Posterior vena cava (tissue), 2 donors: Measurements from ENCODE around the gene ACIN1. TPM values are rescaled to one million over a fixed set of nuclear protein-coding genes. Genes with fewer than 3 reads are reported as not detected.

Experiments
- DNase-seq: peaks from one replicate; pipeline ENCODE4 v3.0.0-alpha.2; 2020; ENCODE audit warnings: low spot score
- intact Hi-C, 2 donors: fragments of 100-400 bp; cut with DNase I; formaldehyde crosslinking; loops; one replicate each; pipeline versions ENCODE4 v1.14.1 to v1.14.2; 2022 to 2023
- total RNA-seq, 2 donors: library from RNA; stranded (reverse); fragmentation: NEBNext Ultra II Directional; extraction: Animal tissue kit (Norgen Biotek cat#: 25700); gene quantifications; one replicate each; pipeline ENCODE4 v1.2.1, GENCODE V29; 2021
- donor health status: DM: yes; HTN: yes; CAD: no.
- donor health status: DM: yes; HTN: yes; CAD: no.

ACIN1 gene
- total RNA-seq, 2 donors from 2014 or later = 85.9 to 112 TPM

DNA sequence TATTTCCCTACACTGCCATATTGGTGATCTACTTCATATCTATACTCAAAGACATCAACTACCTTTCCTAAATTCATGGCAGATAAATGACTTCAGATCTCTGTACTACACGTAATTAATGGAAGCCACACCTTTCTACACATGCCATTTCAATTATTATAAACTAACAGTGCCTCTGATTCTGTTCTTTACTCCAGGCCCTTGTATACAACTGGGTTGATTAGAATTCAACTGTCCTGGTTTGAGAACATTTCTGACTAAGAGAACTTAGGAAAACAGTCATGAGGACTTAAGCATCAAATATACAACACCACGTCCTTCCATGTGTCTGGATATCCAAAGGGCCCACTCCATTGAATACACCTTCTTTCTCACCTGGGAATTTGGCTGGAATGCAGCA lies 1.8 kb downstream of the ACIN1 start:
- no peak for DNase-seq
- intact Hi-C loops = no loop called here

DNA sequence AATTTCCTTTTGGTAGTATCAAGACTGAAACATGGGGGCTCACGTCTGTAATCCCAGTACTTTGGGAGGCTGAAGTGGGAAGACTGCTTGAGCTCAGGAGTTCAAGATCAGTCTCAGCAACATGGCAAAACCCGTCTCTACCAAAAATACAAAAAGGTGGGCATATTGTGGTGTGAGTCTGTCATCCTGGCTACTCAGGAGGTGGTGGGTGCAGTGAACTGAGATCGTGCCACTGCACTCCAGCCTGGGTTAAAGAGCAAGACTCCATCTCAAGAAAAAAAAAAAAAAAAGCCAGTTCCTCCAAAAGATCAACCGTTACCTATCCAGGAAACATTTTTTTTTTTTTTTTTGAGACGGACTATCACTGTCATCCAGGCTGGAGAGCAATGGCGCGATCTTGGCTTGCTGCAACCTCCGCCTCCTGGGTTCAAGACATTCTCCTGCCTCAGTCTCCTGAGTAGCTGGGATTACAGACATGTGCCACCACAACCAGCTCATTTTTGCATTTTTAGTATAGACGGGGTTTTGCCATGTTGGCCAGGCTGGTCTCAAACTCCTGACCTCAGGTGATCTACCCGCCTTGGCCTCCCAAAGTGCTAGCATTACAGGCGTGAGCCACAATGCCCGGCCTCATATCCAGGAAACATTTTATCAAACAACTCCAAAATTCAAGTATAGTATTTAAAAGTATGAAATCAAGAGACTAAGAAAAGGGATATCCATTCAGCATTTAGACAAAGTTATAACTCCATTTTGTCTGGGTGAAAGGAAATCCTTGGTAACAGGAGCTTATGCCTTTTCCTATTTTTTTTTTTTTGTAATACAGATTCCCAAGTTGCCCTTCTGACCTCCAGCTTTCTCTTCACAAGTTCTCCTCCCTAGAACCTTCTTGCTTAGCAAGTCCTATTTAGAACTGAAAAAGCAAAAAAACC lies 3.4 kb downstream of the ACIN1 start:
- intact Hi-C loops = no loop called here
- DNase-seq = peak; percentile 28

GRCh38 chr14:23090254-23090636 lies 4.7 kb downstream of the ACIN1 start:
- no peak for DNase-seq
- intact Hi-C loops = no loop called here

- intact Hi-C loops = no loop called here
- peak; percentile 60 for DNase-seq
Observed at GRCh38 chr14:23089498-23090253, 5.3 kb downstream of the ACIN1 start.

- intact Hi-C loops = no loop called here
- DNase-seq = no peak
Observed at GRCh38 chr14:23086565-23086964, 8.4 kb downstream of the ACIN1 start.

DNA sequence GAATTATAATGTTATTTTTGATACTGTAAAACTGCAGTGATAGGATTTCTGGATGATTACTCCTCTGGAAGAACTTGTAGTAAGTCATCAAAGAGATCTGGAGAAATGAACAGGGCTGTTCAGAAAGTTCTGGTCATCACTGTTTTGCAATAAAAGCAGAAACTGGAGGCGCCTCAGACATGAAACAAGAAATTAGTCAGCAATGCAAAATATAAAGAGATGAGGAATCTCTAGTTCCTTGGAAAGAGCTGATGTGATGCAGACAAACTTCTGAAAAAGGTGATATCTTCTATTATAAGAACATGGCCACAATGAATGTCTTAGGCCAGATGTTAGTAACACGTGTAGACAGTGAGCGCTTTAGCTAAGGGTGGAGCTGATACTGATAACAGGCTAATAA lies 9.5 kb downstream of the ACIN1 start:
- DNase-seq = no peak
- intact Hi-C loops = no loop called here

- intact Hi-C loops = no loop called here
- no peak for DNase-seq
Observed at GRCh38 chr14:23080474-23080873, 14.5 kb downstream of the ACIN1 start.

- no peak for DNase-seq
- intact Hi-C loops = no loop called here
Observed at GRCh38 chr14:23079716-23080115, 15.2 kb downstream of the ACIN1 start.

DNA sequence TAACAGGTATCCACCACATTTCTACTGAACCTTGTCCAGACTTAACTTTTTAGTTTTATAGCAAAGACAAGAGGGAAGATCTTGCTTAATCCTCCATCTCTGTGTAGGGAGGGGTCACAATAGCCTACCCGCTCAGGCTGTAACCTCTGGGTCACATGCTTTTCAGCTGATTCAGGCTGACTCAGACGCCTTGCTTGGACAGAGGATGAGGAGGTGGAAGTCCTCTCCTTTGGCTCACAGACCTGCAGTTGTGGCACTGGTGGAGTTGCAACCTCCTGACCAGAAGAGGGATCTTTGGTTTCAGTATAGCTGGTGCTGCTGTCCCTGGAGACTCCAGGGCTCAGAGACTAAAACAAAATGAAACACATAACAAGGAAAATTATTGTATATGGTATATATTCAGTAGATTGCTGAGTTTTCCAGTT lies 16.2 kb downstream of the ACIN1 start:
- DNase-seq = peak; percentile 90
- intact Hi-C loops = no loop called here

DNA sequence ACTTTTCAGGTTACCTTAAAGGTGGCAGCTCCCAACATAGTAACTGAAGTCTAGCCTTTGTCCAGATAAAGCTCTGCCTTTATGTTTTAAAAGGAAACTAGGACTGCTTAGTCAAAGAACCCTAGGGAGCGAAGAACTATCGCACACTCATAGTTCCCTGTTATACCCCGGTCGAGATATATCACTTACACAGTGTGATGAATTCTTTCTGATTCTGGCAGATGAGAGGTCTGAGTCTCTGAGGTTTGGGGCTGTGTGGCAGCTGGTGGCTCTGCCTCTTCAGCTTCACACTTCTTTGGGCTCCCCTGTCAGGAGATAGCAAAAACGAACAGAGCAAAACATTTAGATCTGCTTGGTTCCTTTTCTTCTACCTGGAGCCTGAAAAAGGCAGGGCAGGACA lies 17.0 kb downstream of the ACIN1 start:
- peak; percentile 38 for DNase-seq
- intact Hi-C loops = no loop called here

DNA sequence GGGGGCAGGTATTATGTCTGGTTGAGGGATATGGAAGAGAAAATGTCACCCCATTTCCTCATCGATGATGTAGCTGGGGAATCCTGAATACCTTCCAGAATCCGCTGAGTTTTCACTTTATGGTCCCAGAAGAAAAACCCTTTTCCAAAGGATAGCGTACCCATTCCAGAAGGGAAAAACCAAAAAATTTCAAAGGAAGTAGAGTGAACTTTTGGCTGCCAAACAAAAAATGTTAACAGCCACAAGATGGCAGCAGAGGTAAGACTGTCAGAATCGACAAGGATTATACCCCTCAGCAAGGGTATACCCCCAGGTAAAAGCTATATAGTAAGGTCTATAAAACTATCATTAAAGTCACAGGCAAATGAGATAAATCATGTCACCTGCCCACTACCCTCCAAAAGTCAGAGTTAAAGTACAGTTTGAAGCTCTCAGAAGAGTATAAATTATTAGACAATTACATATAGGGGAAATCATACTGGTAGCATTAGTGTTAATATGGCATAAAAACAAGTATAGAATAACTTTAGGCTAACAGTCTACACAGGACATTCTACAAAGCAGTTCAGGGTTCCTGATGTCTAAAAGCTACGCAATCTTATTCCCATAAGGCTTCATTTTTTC lies 18.0 kb downstream of the ACIN1 start:
- DNase-seq = no peak

GRCh38 chr14:23074906-23075305 lies 20.0 kb downstream of the ACIN1 start:
- intact Hi-C loops = no loop called here
- no peak for DNase-seq

More for the DNA sequence above, 18.0 kb downstream of the ACIN1 start:
- intact Hi-C loops = no loop called here

DNA sequence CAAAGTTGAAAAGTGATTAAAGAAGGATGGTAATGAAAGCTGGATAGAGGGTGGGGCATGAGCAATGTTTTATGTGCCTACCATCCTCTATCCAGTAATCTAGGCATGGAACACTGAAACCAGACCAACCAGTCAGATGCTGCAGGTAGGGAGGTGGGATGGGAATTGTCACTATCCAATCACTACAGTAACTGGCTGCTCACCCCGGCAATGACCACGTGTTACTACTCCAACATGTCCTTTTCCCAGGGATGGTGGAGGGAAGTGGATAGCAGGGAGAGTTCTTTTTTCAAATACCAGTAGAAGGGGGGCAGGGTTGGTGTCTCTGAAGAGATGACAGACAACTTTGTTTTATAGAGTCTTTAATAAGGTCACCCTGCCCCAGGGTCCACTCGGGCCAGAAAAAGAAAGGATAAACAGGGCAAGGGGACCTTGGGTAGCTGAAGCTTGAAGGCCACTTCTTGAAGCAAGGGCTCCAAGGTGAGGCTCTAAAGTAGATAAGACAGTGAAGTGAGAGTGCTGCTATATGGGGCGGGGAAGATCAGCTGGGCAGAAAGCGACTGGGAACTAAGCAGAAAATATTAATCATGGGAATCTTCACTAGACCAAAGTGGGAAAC lies 22.9 kb downstream of the ACIN1 start:
- intact Hi-C loops = no loop called here
- DNase-seq = peak; percentile 56

GRCh38 chr14:23071244-23071920 lies 23.6 kb downstream of the ACIN1 start:
- peak; percentile 95 for DNase-seq
- intact Hi-C loops = no loop called here

- intact Hi-C loops = no loop called here
Observed at GRCh38 chr14:23070262-23071129, 24.4 kb downstream of the ACIN1 start.

DNA sequence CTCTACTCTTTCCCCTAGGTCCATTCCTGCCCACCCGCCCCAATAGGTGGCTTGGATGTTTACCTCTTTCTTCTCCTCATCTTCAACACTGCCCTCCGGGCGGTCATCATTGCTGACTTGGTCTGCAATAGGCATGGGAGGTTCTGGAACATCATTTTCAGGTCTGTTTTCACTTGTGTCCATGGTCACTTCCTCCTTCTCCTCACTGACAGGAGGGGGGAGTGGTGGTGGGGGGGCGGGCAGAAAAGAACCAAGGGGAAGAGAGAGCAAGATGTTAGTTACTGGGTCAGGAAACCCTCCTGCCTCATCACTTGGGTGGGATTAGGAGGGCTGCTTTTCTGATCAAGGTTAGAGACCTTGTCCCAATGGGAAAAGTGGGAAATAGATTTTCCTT lies 25.5 kb downstream of the ACIN1 start:
- peak; percentile 56 for DNase-seq
- intact Hi-C loops = loop anchor here in 1 of 2 donors (5.0 kb wide), 1 partner anchor 43 kb away; no protein-coding TSS in a partner anchor

More at GRCh38 chr14:23070262-23071129, 24.4 kb downstream of the ACIN1 start:
- DNase-seq = peak; percentile 17

GRCh38 chr14:23068789-23069412 lies 26.0 kb downstream of the ACIN1 start:
- intact Hi-C loops = loop anchor here in 1 of 2 donors (5.0 kb wide), 1 partner anchor 43 kb away; no protein-coding TSS in a partner anchor
- peak; percentile 86 for DNase-seq
